Trophoblast cell (in vitro differentiated cells and primary cell): ENCODE results near the gene MT1E.
"Not testable (repeated sequence)": the region's sequence is repeated elsewhere in the genome, so short reads cannot be mapped to it uniquely, and the experiment has no call there.

ENCODE experiments used
- DNase-seq, 2 donors: peaks; one replicate each; pipeline ENCODE4 v3.0.0-alpha.2; 2016
- H2AFZ ChIP-seq: 2 replicates; pipeline ENCODE4 v1.6.1; 2013; ENCODE audit warnings: low read length, moderate library complexity, mild to moderate bottlenecking; ENCODE audit not compliant: insufficient read depth, poor library complexity
- H2AK5ac ChIP-seq: 2 replicates; pipeline ENCODE4 v1.6.1; 2013; ENCODE audit warnings: mild to moderate bottlenecking, low read length
- H2BK120ac ChIP-seq: 2 replicates; pipeline ENCODE4 v1.6.1; 2013; ENCODE audit warnings: low read length, mild to moderate bottlenecking, moderate library complexity; ENCODE audit not compliant: insufficient read depth, poor library complexity
- H2BK12ac ChIP-seq: 2 replicates; pipeline ENCODE4 v1.6.1; 2013; ENCODE audit warnings: mild to moderate bottlenecking, low read length, moderate library complexity
- H2BK5ac ChIP-seq: 2 replicates; pipeline ENCODE4 v1.6.1; 2013; ENCODE audit warnings: low read length, low read depth, moderate library complexity, mild to moderate bottlenecking; ENCODE audit not compliant: poor library complexity
- H3K14ac ChIP-seq: 2 replicates; pipeline ENCODE4 v1.6.1; 2013; ENCODE audit warnings: mild to moderate bottlenecking, low read length
- H3K18ac ChIP-seq: 2 replicates; pipeline ENCODE4 v1.6.1; 2013; ENCODE audit warnings: mild to moderate bottlenecking, low read length
- H3K23ac ChIP-seq: 2 replicates; pipeline ENCODE4 v1.6.1; 2013; ENCODE audit warnings: low read length
- H3K27ac ChIP-seq: 2 replicates; pipeline ENCODE4 v1.5.1; 2013; ENCODE audit warnings: low read depth, mild to moderate bottlenecking, inconsistent platforms, low read length, moderate library complexity
- H3K27me3 ChIP-seq: 2 replicates; pipeline ENCODE4 v1.6.1; 2013; ENCODE audit warnings: inconsistent platforms, mild to moderate bottlenecking, low read length, moderate library complexity; ENCODE audit not compliant: insufficient read depth
- H3K36me3 ChIP-seq, 2 experiments: 1 replicate in 1 of 2; 2 replicates in 1 of 2; pipeline ENCODE4 v1.6.1; 2013; ENCODE audit warnings: low read length in 2 of 2, mild to moderate bottlenecking in 2 of 2, moderate library complexity in 1 of 2; ENCODE audit not compliant: insufficient read depth in 2 of 2, control insufficient read depth in 1 of 2
- H3K4ac ChIP-seq: 2 replicates; pipeline ENCODE4 v1.6.1; 2013; ENCODE audit warnings: low read depth, mild to moderate bottlenecking, low read length, moderate library complexity
- H3K4me1 ChIP-seq, 2 experiments: 1 replicate in 1 of 2; 2 replicates in 1 of 2; pipeline ENCODE4 v1.6.1; 2013; ENCODE audit warnings: low read length in 2 of 2, mild to moderate bottlenecking in 2 of 2, moderate library complexity in 1 of 2; ENCODE audit not compliant: insufficient read depth in 2 of 2, control insufficient read depth in 1 of 2
- H3K4me2 ChIP-seq: 2 replicates; pipeline ENCODE4 v1.6.1; 2013; ENCODE audit warnings: inconsistent platforms, mild to moderate bottlenecking, low read length, moderate library complexity
- H3K4me3 ChIP-seq: 2 replicates; pipeline ENCODE4 v1.5.1; 2013; ENCODE audit warnings: mild to moderate bottlenecking, low read depth, low read length, inconsistent platforms
- H3K79me1 ChIP-seq: one replicate; pipeline ENCODE4 v1.6.1; 2013; ENCODE audit warnings: low read length
- H3K79me2 ChIP-seq: 2 replicates; pipeline ENCODE4 v1.6.1; 2013; ENCODE audit warnings: low read length, mild to moderate bottlenecking; ENCODE audit not compliant: control insufficient read depth, insufficient read depth, poor library complexity
- H3K9ac ChIP-seq: 2 replicates; pipeline ENCODE4 v1.6.1; 2013; ENCODE audit warnings: mild to moderate bottlenecking, low read length
- H3K9me3 ChIP-seq: 2 replicates; pipeline ENCODE4 v1.6.1; 2013; ENCODE audit warnings: low read depth, mild to moderate bottlenecking, control low read depth, inconsistent platforms, low read length; ENCODE audit not compliant: insufficient read depth
- H4K12ac ChIP-seq: 2 replicates; pipeline ENCODE4 v1.6.1; 2013; ENCODE audit warnings: low read depth, mild to moderate bottlenecking, low read length, moderate library complexity
- H4K8ac ChIP-seq: 2 replicates; pipeline ENCODE4 v1.6.1; 2013; ENCODE audit warnings: low read depth, mild to moderate bottlenecking, low read length, moderate library complexity
- H4K91ac ChIP-seq: one replicate; pipeline ENCODE4 v1.6.1; 2013; ENCODE audit warnings: low read depth, mild to moderate bottlenecking, low read length, moderate library complexity
- WGBS: extraction: QIAGEN DNeasy Blood & Tissue Kit; methylation state at CpG from one replicate; pipeline ENCODE4 v1.1.7; 2013; ENCODE audit warnings: missing lambda C conversion rate; ENCODE audit not compliant: insufficient read length, insufficient coverage; ENCODE audit errors: extremely low coverage; 5-methylcytosine and 5-hydroxymethylcytosine counted together

The MT1E gene

DNA sequence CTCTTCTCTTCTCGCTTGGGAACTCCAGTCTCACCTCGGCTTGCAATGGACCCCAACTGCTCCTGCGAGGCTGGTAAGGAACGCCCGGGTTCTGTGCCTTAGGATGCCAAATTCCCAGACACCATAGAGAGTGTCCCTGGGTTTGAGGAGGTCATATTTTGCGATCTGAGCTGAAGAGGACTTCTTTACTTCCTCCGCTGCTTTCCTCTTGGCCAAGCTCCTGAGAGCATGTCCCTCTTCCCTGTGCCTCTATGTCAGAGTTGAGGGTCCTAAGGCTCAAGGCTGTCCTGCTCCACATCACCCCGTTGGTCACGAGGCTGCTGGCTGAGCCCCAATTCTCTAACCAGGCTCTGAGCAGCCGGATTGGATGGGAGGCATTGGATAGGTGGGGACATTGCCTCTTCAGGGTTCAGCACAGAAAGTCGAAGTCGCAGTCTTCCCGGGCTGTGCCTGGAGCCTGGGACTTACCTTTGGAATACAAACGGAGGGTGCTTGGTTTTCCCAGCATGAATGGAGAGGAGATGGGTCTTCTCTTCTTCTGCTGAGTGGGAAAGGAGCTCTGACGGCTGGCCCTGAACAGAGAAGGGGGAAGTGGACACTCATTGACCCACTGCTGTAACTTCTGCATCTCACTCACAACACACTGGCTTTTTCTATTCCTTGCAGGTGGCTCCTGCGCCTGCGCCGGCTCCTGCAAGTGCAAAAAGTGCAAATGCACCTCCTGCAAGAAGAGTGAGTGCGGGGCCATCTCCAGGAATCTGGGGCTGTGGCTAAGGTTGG is 44.4 kb downstream of the MT1E start:
- peaks cover 0 to 3% of the 10 kb centered on the region in 2 experiments for H3K4me1 ChIP-seq
- no peak overlapping the region for H3K14ac ChIP-seq
- H2BK120ac ChIP-seq: no peak overlapping the region
- H3K23ac ChIP-seq: no peak overlapping the region
- WGBS: no CpG with 5 or more reads among the region's 19 CpGs
- no peak overlapping the region for H3K4ac ChIP-seq
- no peak overlapping the region for H3K9ac ChIP-seq
- no peak overlapping the region for H2BK5ac ChIP-seq
- no peak overlapping the region for H2AFZ ChIP-seq
- H3K27ac ChIP-seq: no peak overlapping the region
- H3K79me1 ChIP-seq: no peaks in the 10 kb centered on the region
- peaks cover 0 to 2% of the 10 kb centered on the region in 2 experiments for H3K36me3 ChIP-seq
- no peak overlapping the region for H2BK12ac ChIP-seq
- H3K4me2 ChIP-seq: no peak overlapping the region
- no peak overlapping the region for H4K8ac ChIP-seq
- H3K4me3 ChIP-seq: no peak overlapping the region
- DNase-seq: no peak
- H3K9me3 ChIP-seq: peaks cover 7% of the 10 kb centered on the region
- peaks cover 58% of the 10 kb centered on the region for H3K27me3 ChIP-seq
- no peak overlapping the region for H4K12ac ChIP-seq
- no peak overlapping the region for H2AK5ac ChIP-seq
- no peak overlapping the region for H3K18ac ChIP-seq
- no peak overlapping the region for H4K91ac ChIP-seq
- no peaks in the 10 kb centered on the region for H3K79me2 ChIP-seq

- Histone ChIP-seq H2BK120ac (no peak overlapping the region), H3K27me3 (peaks cover 61% of the 10 kb centered on the region), H3K4ac (no peak overlapping the region), H3K79me1 (no peaks in the 10 kb centered on the region), H3K4me2 (no peak overlapping the region), H3K4me3 (no peak overlapping the region), H3K9me3 (peaks cover 7% of the 10 kb centered on the region), H3K4me1 (peaks cover 0 to 3% of the 10 kb centered on the region in 2 experiments), H3K18ac (no peak overlapping the region), H4K8ac (no peak overlapping the region), H3K14ac (no peak overlapping the region), H2AK5ac (no peak overlapping the region), H2BK5ac (no peak overlapping the region), H4K91ac (no peak overlapping the region), H2BK12ac (no peak overlapping the region), H3K9ac (no peak overlapping the region), H3K27ac (no peak overlapping the region), H3K79me2 (no peaks in the 10 kb centered on the region), H3K36me3 (peaks cover 0 to 2% of the 10 kb centered on the region in 2 experiments), H3K23ac (no peak overlapping the region), H4K12ac (no peak overlapping the region), H2AFZ (no peak overlapping the region)
- WGBS: no CpG with 5 or more reads among the region's 2 CpGs
- no peak for DNase-seq
These were observed 45.0 kb downstream of the MT1E start for GRCh38 chr16:56670620-56670934.

DNA sequence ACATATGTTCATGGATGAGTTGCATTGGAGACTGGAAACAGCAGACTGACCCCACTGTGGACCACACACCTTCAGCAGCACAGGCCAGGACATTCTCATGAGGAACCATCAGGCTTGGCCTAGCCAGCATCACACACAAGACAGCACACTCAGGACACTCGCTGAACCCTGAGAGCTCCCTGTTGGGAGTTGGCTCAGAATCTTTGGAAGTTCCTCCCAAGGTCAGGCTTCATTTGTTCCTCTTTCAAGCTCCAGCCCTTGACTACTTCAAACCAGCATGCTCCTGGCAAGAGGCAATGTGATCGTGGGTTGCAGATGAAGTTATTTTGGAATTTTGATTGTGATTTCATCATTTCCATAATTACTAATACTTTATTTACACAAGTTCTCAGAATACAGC is 46.1 kb downstream of the MT1E start:
- not testable (repeated sequence) for H3K4me3 ChIP-seq, H2BK12ac ChIP-seq, H2BK5ac ChIP-seq, H4K12ac ChIP-seq, H4K91ac ChIP-seq, H3K4ac ChIP-seq, H2BK120ac ChIP-seq, H3K23ac ChIP-seq, H2AFZ ChIP-seq, H3K9me3 ChIP-seq, H3K79me1 ChIP-seq, H4K8ac ChIP-seq, H3K9ac ChIP-seq, H2AK5ac ChIP-seq, H3K79me2 ChIP-seq, H3K18ac ChIP-seq, H3K36me3 ChIP-seq, H3K27ac ChIP-seq, H3K4me1 ChIP-seq, DNase-seq, H3K4me2 ChIP-seq, H3K14ac ChIP-seq
- no CpG with 5 or more reads among the region's 2 CpGs for WGBS
- peaks cover 61% of the 10 kb centered on the region for H3K27me3 ChIP-seq

- not testable (repeated sequence) for H3K4me3 ChIP-seq, H3K36me3 ChIP-seq, H2BK12ac ChIP-seq, H3K79me1 ChIP-seq, H4K91ac ChIP-seq, H3K79me2 ChIP-seq, H3K23ac ChIP-seq, H3K9me3 ChIP-seq, H3K9ac ChIP-seq, H2BK5ac ChIP-seq, H2AK5ac ChIP-seq, DNase-seq, H3K4me2 ChIP-seq, H3K27ac ChIP-seq, H4K12ac ChIP-seq, H4K8ac ChIP-seq, H2BK120ac ChIP-seq, H3K4me1 ChIP-seq, H3K4ac ChIP-seq, H3K14ac ChIP-seq, H2AFZ ChIP-seq, H3K18ac ChIP-seq
- WGBS: no CpG with 5 or more reads among the region's 3 CpGs
- H3K27me3 ChIP-seq: peaks cover 62% of the 10 kb centered on the region
These were observed 46.6 kb downstream of the MT1E start for GRCh38 chr16:56672171-56672570.
